Endothelial cell of umbilical vein (primary cell): Measurements from ENCODE around the gene GPR180. TPM values are rescaled to one million over a fixed set of nuclear protein-coding genes. Genes with fewer than 3 reads are reported as not detected.

Experiments used
- BruUV-seq: library from RNA; stranded (reverse); fragments of 400-500 nt; replicated peaks from 2 replicates; lab custom pipeline; 2021; lab: Mats Ljungman, UMichigan
- CTCF ChIA-PET: fragments of 300-600, 350-600 bp; sonication (Branson Sonifier 250); formaldehyde crosslinking; loops from one replicate; lab custom pipeline; 2021; ENCODE audit warnings: antibody characterized with exemption, inconsistent platforms; lab: Charles Lee
- POLR2A ChIA-PET: fragments of 300-600, 350-600 bp; sonication (Branson Sonifier 250); formaldehyde crosslinking; loops from one replicate; lab custom pipeline; 2021; ENCODE audit warnings: antibody characterized with exemption, inconsistent platforms; lab: Charles Lee
- DNase-seq: peaks from one replicate; pipeline ENCODE4 v3.0.0-alpha.2; 2011; ENCODE audit warnings: low read depth, low spot score
- FAIRE-seq: peaks from 2 replicates; lab custom pipeline; 2011; peaks lifted over from hg19 to GRCh38; lab: Jason Lieb, UNC
- H2AFZ ChIP-seq: 2 replicates; pipeline ENCODE4 v1.6.0; 2012; ENCODE audit warnings: low read depth, low read length, control low read depth, inconsistent platforms
- H3K27ac ChIP-seq: 2 replicates; pipeline ENCODE4 v1.5.1; 2011; ENCODE audit warnings: low read depth, mild to moderate bottlenecking, control low read depth, low read length, moderate library complexity; ENCODE audit not compliant: insufficient read depth
- H3K27me3 ChIP-seq, 2 experiments: 2 replicates each; pipeline versions ENCODE4 v1.6.0 to v1.6.1; 2011; ENCODE audit warnings: low read length in 2 of 2, mixed read lengths in 1 of 2; ENCODE audit not compliant: control insufficient read depth in 2 of 2, insufficient read depth in 2 of 2
- H3K36me3 ChIP-seq, 2 experiments: 2 replicates in 1 of 2; 3 replicates in 1 of 2; pipeline ENCODE4 v1.5.1; 2011; ENCODE audit warnings: low read length in 2 of 2, mild to moderate bottlenecking in 1 of 2, moderate library complexity in 1 of 2; ENCODE audit not compliant: control insufficient read depth in 2 of 2, insufficient read depth in 2 of 2; ENCODE audit errors: extremely low read depth in 1 of 2
- H3K4me1 ChIP-seq: 3 replicates; pipeline ENCODE4 v1.5.1; 2011; ENCODE audit warnings: mild to moderate bottlenecking, low read length; ENCODE audit not compliant: control insufficient read depth, insufficient read depth; ENCODE audit errors: extremely low read depth
- H3K4me2 ChIP-seq: 2 replicates; pipeline ENCODE4 v1.6.1; 2011; ENCODE audit warnings: low read length, control low read depth, mixed read lengths; ENCODE audit not compliant: insufficient read depth
- H3K4me3 ChIP-seq, 3 experiments: fragments of 200-600 bp in 1 of 3; sonication (generic), shearing (Covaris generic) in 1 of 3; replicated peaks in 1 of 3; 2 replicates each; pipeline ENCODE4 v1.5.1; 2011 to 2016; ENCODE audit warnings: control low read depth in 3 of 3, low read length in 3 of 3, mild to moderate bottlenecking in 2 of 3, inconsistent platforms in 1 of 3, low read depth in 1 of 3, moderate library complexity in 1 of 3; ENCODE audit not compliant: insufficient read depth in 1 of 3
- H3K79me2 ChIP-seq: 2 replicates; pipeline ENCODE4 v1.6.0; 2012; ENCODE audit warnings: low read length, inconsistent platforms; ENCODE audit not compliant: control insufficient read depth, insufficient read depth
- H3K9ac ChIP-seq: replicated peaks from 2 replicates; pipeline ENCODE3; 2011; ENCODE audit warnings: low read length, control low read depth; ENCODE audit not compliant: insufficient read depth; ENCODE audit errors: extremely low read depth
- H3K9me1 ChIP-seq: replicated peaks from 3 replicates; pipeline ENCODE4 v1.6.0; 2011; ENCODE audit warnings: mild to moderate bottlenecking, low read length; ENCODE audit not compliant: control insufficient read depth, insufficient read depth; ENCODE audit errors: extremely low read depth
- H3K9me3 ChIP-seq: replicated peaks from 2 replicates; pipeline ENCODE4 v1.5.1; 2012; ENCODE audit warnings: low read length, inconsistent platforms; ENCODE audit not compliant: control insufficient read depth, insufficient read depth
- H4K20me1 ChIP-seq: replicated peaks from 2 replicates; pipeline ENCODE3; 2011; ENCODE audit warnings: mild to moderate bottlenecking, low read length; ENCODE audit not compliant: control insufficient read depth, insufficient read depth; ENCODE audit errors: extremely low read depth
- CTCF ChIP-seq, 2 donors: IDR thresholded peaks; 1 replicate in 1 of 2; 2 replicates in 1 of 2; pipeline ENCODE4 v1.5.1; 2011; ENCODE audit warnings: low read length in 2 of 2, mild to moderate bottlenecking in 2 of 2, moderate library complexity in 2 of 2, control low read depth in 1 of 2, inconsistent platforms in 1 of 2, low read depth in 1 of 2; ENCODE audit not compliant: insufficient read depth in 1 of 2; ENCODE audit errors: extremely low read depth in 1 of 2
- EZH2 ChIP-seq: IDR thresholded peaks from 2 replicates; pipeline ENCODE4 v1.6.1; 2012; ENCODE audit warnings: borderline replicate concordance, low read depth, mild to moderate bottlenecking, moderate library complexity, low read length, inconsistent platforms; ENCODE audit not compliant: severe bottlenecking
- FOS ChIP-seq: IDR thresholded peaks from 2 replicates; pipeline ENCODE4 v1.6.1; 2011; ENCODE audit warnings: mild to moderate bottlenecking, low read length, moderate library complexity, borderline replicate concordance; ENCODE audit not compliant: insufficient read depth
- GATA2 ChIP-seq: IDR thresholded peaks from 2 replicates; pipeline ENCODE4 v1.7.0; 2011; ENCODE audit warnings: low read depth, mild to moderate bottlenecking, moderate library complexity, mixed read lengths, low read length; ENCODE audit not compliant: insufficient read length, insufficient read depth
- JUN ChIP-seq: IDR thresholded peaks from 2 replicates; pipeline ENCODE4 v1.6.1; 2011; ENCODE audit warnings: borderline replicate concordance, low read depth; ENCODE audit not compliant: insufficient read length, insufficient read depth
- MAX ChIP-seq: IDR thresholded peaks from 2 replicates; pipeline ENCODE4 v1.6.1; 2011; ENCODE audit not compliant: insufficient read depth, insufficient read length
- MYC ChIP-seq: IDR thresholded peaks from one replicate; pipeline ENCODE4 v1.6.1; 2011; ENCODE audit warnings: mild to moderate bottlenecking, low read depth, low read length
- POLR2A ChIP-seq: IDR thresholded peaks from 2 replicates; pipeline ENCODE4 v1.6.1; 2012; ENCODE audit warnings: low read depth, mild to moderate bottlenecking, control low read depth, low read length
- dilution Hi-C: fragments of 300-500 bp; cut with MboI; formaldehyde crosslinking; loops from one replicate; pipeline ENCODE4 v1.15.0; 2019; ENCODE audit warnings: low sequenced_read_pairs; ENCODE audit not compliant: extremely low pct_ligation_motif_present
- intact Hi-C: fragments of 100-400 bp; cut with micrococcal nuclease; formaldehyde crosslinking; loops from one replicate; pipeline ENCODE4 v1.10.0; 2022
- polyA plus RNA-seq, 4 experiments: library from polyadenylated mRNA; depleted of rRNA in 3 of 4; stranded (reverse) in 3 of 4; unstranded in 1 of 4; fragments of >200 nt; gene quantifications; 2 replicates each; pipeline versions ENCODE4 v1.2.1 to v1.2.3, GENCODE V29; 2011 to 2012; ENCODE audit warnings: missing spikeins in 1 of 4
- total RNA-seq: library from RNA; stranded (reverse); gene quantifications from 2 replicates; pipeline ENCODE4 v1.2.3, GENCODE V29; 2021

Gene GPR180
- total and polyA plus RNA-seq, 2 donors (not counting 3 experiments of a cell fraction or from before 2014, with no cell fraction given), result 3.1 to 8.3 TPM

DNA sequence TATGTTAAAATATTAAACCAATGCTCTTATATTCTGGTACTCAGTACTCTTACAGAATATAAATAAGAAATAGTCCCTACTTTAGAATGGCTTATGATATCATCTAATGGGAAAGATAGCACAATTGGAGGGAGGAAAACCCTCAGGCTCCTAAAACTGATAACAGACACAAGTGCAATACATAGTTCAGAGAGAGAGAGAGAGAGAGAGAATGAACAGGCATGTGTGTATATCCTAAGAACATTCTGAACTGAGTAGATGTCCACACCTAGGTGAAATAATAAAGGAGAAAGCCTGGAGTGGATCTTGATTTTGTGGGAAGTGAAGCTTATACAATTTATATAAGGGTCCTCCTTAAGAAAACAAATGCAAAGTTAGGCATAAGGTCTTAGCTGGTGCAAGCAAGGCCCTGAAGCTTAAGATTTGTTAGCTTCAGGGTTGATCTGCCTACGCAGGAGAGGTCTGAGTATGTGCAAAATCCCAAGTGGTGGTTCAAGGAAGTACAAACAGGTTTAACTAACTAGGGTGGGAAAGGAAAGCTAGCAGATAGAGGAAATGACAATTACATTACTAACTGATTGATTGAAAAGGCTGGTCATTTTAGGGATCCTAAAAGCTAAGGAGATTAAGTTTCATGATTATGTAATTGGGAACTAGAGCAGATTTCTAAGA, 57.4 kb downstream of the GPR180 start:
- no peaks in the 10 kb centered on the region for H3K27me3 ChIP-seq
- H3K9me3 ChIP-seq, result no peaks in the 10 kb centered on the region
- peak overlapping the region; percentile 2 for H3K27ac ChIP-seq
- TF ChIP-seq FOS (no peak), JUN (no peak), CTCF (IDR thresholded peaks at IDR 0.05; ENCODE audit: extremely low read depth in 1 of 2, insufficient read depth in 1 of 2, low read depth in 1 of 2, low read length in 2 of 2) (no peak), MYC (no peak), GATA2 (no peak), POLR2A (no peak), MAX (no peak), EZH2 (no peak)
- no peaks in the 10 kb centered on the region for H3K36me3 ChIP-seq
- H3K9me1 ChIP-seq, result no peaks in the 10 kb centered on the region
- H3K4me1 ChIP-seq, result peaks cover 25% of the 10 kb centered on the region
- intact Hi-C loops, result no loop called here
- H3K79me2 ChIP-seq, result no peaks in the 10 kb centered on the region
- no peak overlapping the region for H3K9ac ChIP-seq
- H2AFZ ChIP-seq, result peak overlapping the region; percentile 15
- peak; percentile 33 for DNase-seq
- H3K4me3 ChIP-seq, result no peak overlapping the region
- CTCF ChIA-PET, result interaction anchor here (0.7 to 3.9 kb wide), 12 partner anchors 9 to 745 kb away, joined by 3 to 42 read pairs (median 6); no protein-coding TSS in a partner anchor
- dilution Hi-C loops, result no loop called here
- POLR2A ChIA-PET, result no interaction called here
- H3K4me2 ChIP-seq, result peak overlapping the region; percentile 66
- no peak for FAIRE-seq
- H4K20me1 ChIP-seq, result no peaks in the 10 kb centered on the region
- BruUV-seq, result no TSS peak
